BLaER1 (cell line): ENCODE measurements around the gene PDSS2.

Experiments used
- H3K27ac ChIP-seq: shearing (Covaris generic); formaldehyde crosslinking; 2 replicates; pipeline ENCODE4 v1.8.1; 2022
- H3K27me3 ChIP-seq: shearing (Covaris generic); formaldehyde crosslinking; 2 replicates; pipeline ENCODE4 v1.8.1; 2022
- H3K36me3 ChIP-seq: shearing (Covaris generic); formaldehyde crosslinking; 2 replicates; pipeline ENCODE4 v1.8.1; 2022
- H3K4me1 ChIP-seq: shearing (Covaris generic); formaldehyde crosslinking; 2 replicates; pipeline ENCODE4 v1.8.1; 2022
- H3K4me2 ChIP-seq: shearing (Covaris generic); formaldehyde crosslinking; 2 replicates; pipeline ENCODE4 v1.8.1; 2022
- H3K4me3 ChIP-seq: shearing (Covaris generic); formaldehyde crosslinking; 2 replicates; pipeline ENCODE4 v1.8.1; 2022
- H3K9ac ChIP-seq: shearing (Covaris generic); formaldehyde crosslinking; 2 replicates; pipeline ENCODE4 v1.8.1; 2022
- H3K9me3 ChIP-seq: shearing (Covaris generic); formaldehyde crosslinking; 2 replicates; pipeline ENCODE4 v1.8.1; 2022
- H4K20me1 ChIP-seq: shearing (Covaris generic); formaldehyde crosslinking; 2 replicates; pipeline ENCODE4 v1.8.1; 2022
- Cebpa-rat ChIP-seq: shearing (Covaris generic); IDR thresholded peaks from 2 replicates; pipeline ENCODE4 v1.8.1; 2022

PDSS2 gene

DNA sequence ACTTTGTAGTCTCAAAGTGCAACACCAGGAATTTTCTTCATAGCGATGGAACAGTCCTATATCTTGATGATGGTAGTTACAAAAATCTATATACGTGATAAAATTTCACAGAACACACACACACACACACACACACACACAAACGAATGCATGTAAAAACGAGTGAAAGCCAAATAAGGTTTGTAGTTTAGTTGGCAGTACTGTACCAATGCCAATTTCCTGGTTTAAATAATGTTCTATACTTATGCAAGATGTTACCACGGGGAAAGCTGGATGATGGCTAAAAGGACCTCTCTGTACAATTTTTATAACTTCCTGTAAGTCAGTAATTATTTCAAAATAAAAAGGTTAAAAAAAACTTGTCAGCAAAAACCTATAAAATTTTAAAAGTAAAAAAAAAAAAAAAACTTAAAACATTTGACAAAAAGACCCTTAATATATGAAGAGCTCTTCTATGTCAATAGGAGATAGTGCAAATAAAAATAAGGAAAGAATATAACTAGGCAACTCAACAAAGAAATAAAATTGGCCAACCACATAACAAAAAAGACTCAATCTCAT lies 37.6 kb downstream of the PDSS2 start:
- H3K36me3 ChIP-seq = peaks cover 15% of the 10 kb centered on the region
- TF ChIP-seq Cebpa-rat = no peak
- H3K4me1 ChIP-seq = peaks cover 10% of the 10 kb centered on the region; the same call in 1 of the 2 replicates
- H3K9me3 ChIP-seq = peaks cover 28% of the 10 kb centered on the region
- no peak overlapping the region for H3K9ac ChIP-seq
- H3K27me3 ChIP-seq = no peaks in the 10 kb centered on the region
- H4K20me1 ChIP-seq = no peaks in the 10 kb centered on the region
- no peak overlapping the region for H3K4me2 ChIP-seq
- H3K27ac ChIP-seq = no peak overlapping the region
- H3K4me3 ChIP-seq = no peak overlapping the region

DNA sequence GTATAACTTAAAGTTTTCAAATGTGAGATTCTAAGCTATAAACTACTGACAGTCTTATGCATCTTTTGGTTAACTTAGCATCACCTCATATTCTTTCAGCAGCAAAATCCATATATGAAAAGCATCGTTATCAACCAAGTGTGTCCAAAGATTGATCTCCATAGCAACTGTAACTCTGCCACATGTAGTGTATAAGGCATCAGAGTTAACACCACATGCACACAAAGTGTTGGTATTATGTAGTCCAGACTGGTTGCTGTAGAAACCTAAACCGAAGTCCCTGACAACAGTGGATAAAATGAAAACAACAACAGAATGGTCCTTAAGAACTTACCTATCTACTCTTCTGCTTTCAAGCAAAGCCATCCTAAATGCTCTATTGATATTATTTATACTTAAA lies 39.6 kb downstream of the PDSS2 start:
- Histone ChIP-seq H3K27me3 (no peaks in the 10 kb centered on the region), H3K9ac (no peak overlapping the region), H3K27ac (no peak overlapping the region), H3K9me3 (peaks cover 8% of the 10 kb centered on the region; the same call in 1 of the 2 replicates), H3K36me3 (0 out of 2 replicates have a peak, but pooled peaks cover 2% of the 10 kb centered on the region), H3K4me1 (peaks cover 10% of the 10 kb centered on the region; the same call in 1 of the 2 replicates), H3K4me2 (no peak overlapping the region), H3K4me3 (no peak overlapping the region), H4K20me1 (no peaks in the 10 kb centered on the region)
- no peak for TF ChIP-seq Cebpa-rat

- Histone ChIP-seq H3K4me2 (no peak overlapping the region), H3K4me1 (peaks cover 10% of the 10 kb centered on the region; the same call in 1 of the 2 replicates), H3K9me3 (no peaks in the 10 kb centered on the region), H3K9ac (no peak overlapping the region), H3K27ac (no peak overlapping the region), H3K4me3 (no peak overlapping the region), H4K20me1 (no peaks in the 10 kb centered on the region), H3K27me3 (no peaks in the 10 kb centered on the region), H3K36me3 (0 out of 2 replicates have a peak, but pooled peaks cover 3% of the 10 kb centered on the region)
- no peak for TF ChIP-seq Cebpa-rat
Observed at GRCh38 chr6:107418118-107418517, 41.2 kb downstream of the PDSS2 start.

- Histone ChIP-seq H3K27me3 (no peaks in the 10 kb centered on the region), H3K4me1 (peaks cover 10% of the 10 kb centered on the region; the same call in 1 of the 2 replicates), H3K4me3 (no peak overlapping the region), H4K20me1 (no peaks in the 10 kb centered on the region), H3K9me3 (no peaks in the 10 kb centered on the region), H3K9ac (no peak overlapping the region), H3K4me2 (no peak overlapping the region), H3K27ac (no peak overlapping the region), H3K36me3 (0 out of 2 replicates have a peak, but pooled peaks cover 3% of the 10 kb centered on the region)
- no peak for TF ChIP-seq Cebpa-rat
Observed at GRCh38 chr6:107416145-107416544, 43.2 kb downstream of the PDSS2 start.

DNA sequence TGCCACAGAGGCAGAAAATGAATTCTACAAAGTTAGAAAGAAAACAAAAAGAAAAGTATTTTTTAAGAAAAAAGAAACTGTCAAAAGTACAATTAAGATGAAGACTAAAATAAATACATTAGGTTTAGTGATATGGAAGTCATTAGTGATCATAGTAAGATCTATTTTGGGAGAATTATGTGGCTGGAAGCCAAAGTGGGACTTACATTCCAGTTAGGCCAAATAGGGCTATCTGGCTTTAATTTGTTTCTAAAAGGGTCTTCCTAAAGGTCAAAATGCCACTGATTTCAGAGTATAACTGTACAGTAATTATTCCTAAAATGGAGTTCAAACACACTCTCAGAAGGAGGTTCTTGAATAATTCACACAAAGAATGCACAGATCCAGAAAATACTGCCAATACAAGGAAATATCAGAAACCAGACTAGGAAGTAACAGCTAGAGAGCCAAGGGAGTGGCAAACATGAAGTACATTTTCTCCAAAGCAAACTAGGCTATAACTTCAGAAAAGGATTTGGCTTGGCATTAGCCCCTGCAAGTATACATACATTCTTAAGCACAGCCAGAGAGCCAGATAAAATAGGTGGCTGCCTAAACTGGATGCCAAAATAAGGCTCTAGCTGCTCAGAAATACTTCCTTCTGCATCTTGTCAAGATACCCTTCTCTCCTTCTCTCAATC lies 45.3 kb downstream of the PDSS2 start:
- Histone ChIP-seq H3K27ac (no peak overlapping the region), H4K20me1 (no peaks in the 10 kb centered on the region), H3K4me3 (no peak overlapping the region), H3K27me3 (no peaks in the 10 kb centered on the region), H3K4me1 (peaks cover 6% of the 10 kb centered on the region; the same call in 1 of the 2 replicates), H3K4me2 (no peak overlapping the region), H3K9me3 (no peaks in the 10 kb centered on the region), H3K36me3 (0 out of 2 replicates have a peak, but pooled peaks cover 3% of the 10 kb centered on the region), H3K9ac (no peak overlapping the region)
- TF ChIP-seq Cebpa-rat = no peak

DNA sequence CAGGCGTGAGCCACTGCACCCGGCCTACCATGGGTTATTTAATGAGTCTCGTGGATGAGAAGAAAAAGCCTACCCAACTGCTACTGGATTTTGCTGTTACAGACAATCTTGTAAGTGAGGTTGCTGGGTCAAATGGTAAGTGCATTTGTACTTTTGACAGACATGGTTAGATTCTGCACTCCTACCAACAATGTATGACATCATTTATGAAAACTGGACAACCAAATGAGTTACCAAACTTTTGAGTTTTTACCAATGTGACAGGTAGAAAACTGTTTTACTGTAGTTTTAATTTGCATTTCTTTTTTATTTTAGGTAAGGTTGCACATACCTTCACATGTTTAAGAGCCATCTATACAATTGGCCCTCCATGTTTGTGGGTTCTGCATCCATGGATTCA lies 48.2 kb downstream of the PDSS2 start:
- H3K4me1 ChIP-seq = no peaks in the 10 kb centered on the region
- no peak overlapping the region for H3K9ac ChIP-seq
- H3K4me3 ChIP-seq = no peak overlapping the region
- no peak for TF ChIP-seq Cebpa-rat
- H3K4me2 ChIP-seq = no peak overlapping the region
- H3K27me3 ChIP-seq = no peaks in the 10 kb centered on the region
- no peak overlapping the region for H3K27ac ChIP-seq
- no peaks in the 10 kb centered on the region for H3K9me3 ChIP-seq
- H3K36me3 ChIP-seq = 0 out of 2 replicates have a peak, but pooled peaks cover 3% of the 10 kb centered on the region
- H4K20me1 ChIP-seq = no peaks in the 10 kb centered on the region

DNA sequence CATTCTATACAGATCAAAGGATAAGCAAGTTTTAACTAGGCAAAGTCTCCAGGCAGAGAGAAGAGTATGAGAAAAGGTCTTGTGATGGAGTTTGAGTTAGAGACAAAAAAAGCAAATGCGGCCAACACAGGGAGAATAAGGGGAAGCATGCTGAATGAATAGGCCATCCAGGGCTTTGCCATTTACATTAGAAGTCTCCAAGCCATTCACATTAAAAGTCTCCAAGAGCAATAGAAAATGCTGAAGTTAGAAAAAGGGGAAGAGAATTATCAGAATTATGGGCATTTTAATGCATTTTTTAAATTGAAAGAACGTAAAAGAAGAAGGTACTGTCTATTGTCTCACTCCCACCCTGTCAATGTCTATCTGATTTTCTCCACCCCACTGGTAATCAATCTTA lies 49.4 kb downstream of the PDSS2 start:
- Histone ChIP-seq H3K27me3 (no peaks in the 10 kb centered on the region), H3K9ac (no peak overlapping the region), H4K20me1 (no peaks in the 10 kb centered on the region), H3K9me3 (peaks cover 9% of the 10 kb centered on the region), H3K4me2 (no peak overlapping the region), H3K27ac (no peak overlapping the region), H3K36me3 (peaks cover 6% of the 10 kb centered on the region; the same call in 1 of the 2 replicates), H3K4me1 (no peaks in the 10 kb centered on the region), H3K4me3 (no peak overlapping the region)
- TF ChIP-seq Cebpa-rat = no peak

DNA sequence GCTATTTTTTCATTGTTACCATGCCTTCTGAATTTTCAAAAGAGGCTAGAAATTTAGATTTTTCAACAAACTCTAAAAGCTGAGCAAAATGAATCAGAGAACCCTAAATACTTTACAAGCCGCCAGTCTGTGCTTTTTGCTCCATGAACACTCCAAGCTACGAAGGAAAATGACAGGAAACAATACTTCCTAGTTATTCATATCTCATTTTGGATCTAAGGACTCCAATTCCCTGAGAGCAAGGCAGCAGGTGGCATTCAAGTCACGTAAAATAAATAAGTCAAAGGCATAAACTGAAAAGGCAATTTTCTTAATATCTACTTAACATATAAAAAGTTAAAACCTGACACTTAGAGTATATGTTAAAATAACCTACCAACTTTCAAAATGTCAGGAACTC lies 50.6 kb downstream of the PDSS2 start:
- Histone ChIP-seq H3K4me1 (no peaks in the 10 kb centered on the region), H4K20me1 (no peaks in the 10 kb centered on the region), H3K4me2 (no peak overlapping the region), H3K27ac (no peak overlapping the region), H3K36me3 (peaks cover 14% of the 10 kb centered on the region), H3K9me3 (peaks cover 21% of the 10 kb centered on the region), H3K9ac (no peak overlapping the region), H3K27me3 (no peaks in the 10 kb centered on the region), H3K4me3 (no peak overlapping the region)
- no peak for TF ChIP-seq Cebpa-rat

- Histone ChIP-seq H3K9me3 (peaks cover 56% of the 10 kb centered on the region), H3K27me3 (no peaks in the 10 kb centered on the region), H3K4me2 (no peak overlapping the region), H3K36me3 (peaks cover 32% of the 10 kb centered on the region), H3K9ac (no peak overlapping the region), H3K4me1 (no peaks in the 10 kb centered on the region), H3K27ac (no peak overlapping the region), H3K4me3 (no peak overlapping the region), H4K20me1 (no peaks in the 10 kb centered on the region)
- TF ChIP-seq Cebpa-rat = no peak
Observed at GRCh38 chr6:107405002-107405401, 54.4 kb downstream of the PDSS2 start.

DNA sequence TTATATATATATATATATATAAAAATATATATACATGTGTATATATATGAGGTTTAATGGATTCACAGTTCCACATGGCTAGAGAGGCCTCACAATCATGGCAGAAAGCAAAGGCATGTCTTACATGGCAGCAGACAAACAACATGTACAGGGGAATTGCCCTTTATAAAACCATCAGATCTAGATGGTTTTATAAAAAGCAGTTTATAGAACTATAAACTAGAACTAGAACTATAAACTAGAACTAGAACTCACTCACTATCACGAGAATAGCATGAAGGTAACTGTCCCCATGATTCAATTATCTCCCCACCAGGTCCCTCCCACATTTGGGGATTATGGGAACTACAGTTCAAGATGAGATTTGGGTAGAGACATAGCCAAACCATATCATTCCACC lies 56.8 kb downstream of the PDSS2 start:
- Histone ChIP-seq H4K20me1 (no peaks in the 10 kb centered on the region), H3K36me3 (peaks cover 32% of the 10 kb centered on the region), H3K9ac (no peak overlapping the region), H3K4me2 (no peak overlapping the region), H3K4me1 (no peaks in the 10 kb centered on the region), H3K27ac (no peak overlapping the region), H3K4me3 (no peak overlapping the region), H3K27me3 (no peaks in the 10 kb centered on the region), H3K9me3 (peaks cover 56% of the 10 kb centered on the region)
- TF ChIP-seq Cebpa-rat = no peak
